Epidermal melanocyte (primary cell): ENCODE measurements around the gene C5orf15.

Source experiments
- DNase-seq: peaks from one replicate; pipeline ENCODE4 v3.0.0; 2011; ENCODE audit warnings: low spot score; ENCODE audit not compliant: insufficient read length

Gene C5orf15

GRCh38 chr5:133925269-133925668 lies 43.2 kb downstream of the C5orf15 start:
- DNase-seq, result no peak

DNA sequence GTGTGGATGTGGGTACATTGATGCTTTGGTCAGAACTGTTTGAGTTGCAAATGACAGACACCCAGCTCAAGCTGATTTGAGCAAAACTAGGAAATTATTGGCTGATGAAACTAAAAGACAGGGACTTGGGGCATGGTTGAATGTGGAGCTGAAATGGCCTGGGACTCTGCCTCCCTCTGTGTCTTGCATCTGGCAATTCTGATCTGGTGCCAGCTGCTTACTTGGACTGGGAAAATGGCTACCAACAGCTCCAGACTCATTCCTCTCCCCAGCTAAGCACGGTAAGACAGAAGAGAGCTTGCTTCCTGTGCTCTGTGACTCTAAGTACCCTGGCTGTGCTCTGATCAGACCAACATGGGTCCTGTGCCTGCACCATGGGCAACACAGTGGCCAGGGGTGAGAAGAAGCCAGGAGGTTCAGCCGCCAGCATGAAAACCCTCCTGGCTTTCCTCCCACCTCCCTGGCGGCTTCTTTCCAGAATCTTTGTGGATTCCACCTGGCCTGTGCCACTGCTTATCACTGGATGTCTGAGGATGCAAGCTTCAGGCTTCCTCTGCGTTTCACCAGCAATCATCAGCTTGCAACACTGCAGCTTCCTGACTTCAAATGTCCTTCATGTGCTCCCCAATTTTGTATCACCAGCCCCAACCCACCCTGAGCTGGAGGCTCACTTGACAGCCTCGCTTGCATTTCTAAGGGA lies 44.1 kb downstream of the C5orf15 start:
- no peak for DNase-seq

DNA sequence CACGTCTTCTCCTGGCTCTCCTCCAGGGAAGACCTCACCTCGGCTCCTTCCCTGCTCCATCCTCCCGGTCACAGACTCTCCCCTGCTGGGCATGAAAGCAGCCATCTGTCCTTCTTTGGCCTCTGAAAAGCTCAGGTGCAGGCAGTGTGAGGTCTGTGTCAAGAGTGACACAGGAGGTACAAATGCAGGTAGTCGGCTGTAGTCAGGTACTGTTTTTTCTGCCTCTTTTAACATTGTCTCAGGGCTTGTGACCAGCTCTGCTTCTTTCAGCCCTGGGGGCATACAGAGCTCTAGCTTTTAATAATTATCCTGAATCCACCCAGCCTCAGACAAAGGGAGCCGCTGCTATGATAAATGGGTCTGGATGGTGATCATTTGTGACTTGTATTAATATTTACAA lies 46.4 kb downstream of the C5orf15 start:
- no peak for DNase-seq

DNA sequence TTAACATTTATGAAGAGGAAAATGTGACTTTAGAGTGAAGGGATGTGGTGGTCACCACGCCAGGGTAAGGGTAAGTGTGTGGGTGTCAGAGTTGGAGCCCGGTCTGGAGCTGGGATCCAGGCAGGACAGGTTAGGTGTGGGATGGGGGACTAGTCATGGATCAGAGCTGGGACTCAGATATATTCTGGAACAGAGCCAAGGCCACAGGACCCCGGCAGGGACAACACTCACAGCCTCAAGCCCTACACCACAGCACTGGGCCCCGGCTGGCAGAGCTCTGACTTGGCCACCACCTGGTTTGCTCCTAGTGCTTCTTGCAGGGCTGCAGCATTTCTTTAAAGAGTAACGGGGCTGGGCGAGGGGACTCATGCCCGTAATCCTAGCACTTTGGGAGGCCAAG lies 47.4 kb downstream of the C5orf15 start:
- no peak for DNase-seq

- no peak for DNase-seq
Measured at GRCh38 chr5:133919148-133920136, 49.0 kb downstream of the C5orf15 start.

- no peak for DNase-seq
Measured at GRCh38 chr5:133918731-133919130, 49.7 kb downstream of the C5orf15 start.

DNA sequence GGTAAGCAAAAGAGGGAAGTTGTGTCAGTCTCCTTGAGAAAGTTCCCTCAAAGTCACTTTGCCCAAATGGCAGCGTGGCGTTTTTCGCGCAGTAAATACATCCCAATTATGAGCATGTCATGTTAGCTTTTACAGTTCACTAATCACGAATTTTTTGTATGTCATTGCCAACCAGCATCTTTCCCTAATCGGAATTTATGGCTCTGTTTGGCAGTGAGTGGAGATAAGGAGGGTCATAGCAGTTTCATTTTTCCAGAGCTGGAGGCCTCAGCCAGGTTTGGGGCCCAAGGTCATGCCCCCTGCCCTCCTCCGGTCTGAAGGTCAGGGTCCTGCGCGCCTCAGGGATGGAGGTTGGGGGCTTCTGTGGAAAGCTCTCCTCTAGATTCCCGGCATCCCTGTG lies 50.1 kb downstream of the C5orf15 start:
- DNase-seq, result no peak

DNA sequence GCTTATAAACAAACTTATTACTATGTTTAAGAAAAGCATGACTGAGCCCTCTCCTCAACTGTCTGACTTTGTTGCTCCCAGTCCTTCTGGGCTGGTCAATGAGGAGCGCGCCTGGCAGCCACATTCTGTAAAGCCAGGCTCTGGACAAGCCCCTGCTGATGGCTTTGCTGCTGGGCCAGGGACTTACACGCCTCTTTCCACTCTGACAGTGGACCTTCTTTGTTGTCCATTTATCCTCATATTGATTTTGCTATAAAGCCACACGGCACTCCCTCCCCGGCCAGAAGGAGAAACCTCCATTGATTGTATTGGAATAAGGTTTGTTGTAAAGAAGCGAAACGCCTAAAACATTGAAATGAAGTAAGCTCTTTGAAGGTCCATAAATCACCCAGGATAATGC lies 50.6 kb downstream of the C5orf15 start:
- no peak for DNase-seq

GRCh38 chr5:133916914-133917313 lies 51.5 kb downstream of the C5orf15 start:
- no peak for DNase-seq

GRCh38 chr5:133916479-133916878 lies 51.9 kb downstream of the C5orf15 start:
- no peak for DNase-seq

DNA sequence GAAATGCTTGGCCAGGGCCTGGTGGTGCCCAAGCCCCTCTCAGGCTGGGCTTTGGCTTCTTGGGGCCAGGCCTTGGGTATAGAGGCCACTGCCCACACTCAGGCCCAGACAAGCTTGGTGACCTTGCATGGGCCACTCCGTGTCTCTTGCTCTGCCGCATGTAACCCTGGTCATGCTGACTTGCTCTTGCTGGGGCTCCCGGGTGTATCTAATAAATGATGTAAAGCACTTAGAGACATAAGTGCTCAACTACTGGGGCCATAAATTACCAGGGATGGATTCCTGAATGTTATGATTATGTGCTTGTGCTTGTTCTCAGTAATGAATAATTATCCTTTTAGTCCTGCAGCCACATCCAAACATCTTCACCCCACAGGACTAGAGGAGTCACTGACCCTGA lies 54.0 kb downstream of the C5orf15 start:
- no peak for DNase-seq

DNA sequence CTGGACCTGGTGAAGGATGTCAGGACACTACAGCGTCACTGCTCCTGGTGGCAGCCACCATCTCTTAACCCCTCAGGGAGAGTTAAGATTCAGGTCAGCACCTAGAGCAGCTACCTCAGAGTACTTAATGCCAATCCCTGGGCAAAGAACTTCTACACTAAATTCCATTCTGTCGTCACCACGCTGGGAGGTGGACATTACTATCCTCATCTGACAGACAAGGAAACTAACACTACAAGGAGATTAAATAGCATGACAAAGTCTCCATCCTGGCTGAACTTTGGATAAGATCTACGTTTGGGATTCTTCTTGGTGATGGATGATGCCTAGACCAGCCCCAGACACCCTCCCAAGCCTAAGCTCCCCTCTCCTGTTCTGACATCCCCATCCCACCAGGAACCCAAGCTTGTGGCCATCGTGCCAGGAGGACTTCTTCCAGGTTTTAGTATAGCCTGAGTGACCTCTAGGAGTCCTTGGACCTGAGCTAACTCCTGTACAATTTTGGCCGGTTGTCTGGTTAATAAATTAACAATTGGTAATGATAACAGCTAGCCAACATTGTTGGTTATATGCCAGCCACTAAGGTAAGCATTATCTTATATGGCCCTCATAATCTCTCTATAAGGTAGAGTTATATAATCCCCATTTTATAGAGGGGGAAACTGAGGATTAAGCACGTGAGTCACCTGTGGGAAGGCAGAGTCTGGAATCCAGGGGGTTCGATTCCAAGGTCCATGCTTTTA lies 54.8 kb downstream of the C5orf15 start:
- no peak for DNase-seq

- DNase-seq, result no peak
Measured at GRCh38 chr5:133912951-133913350, 55.5 kb downstream of the C5orf15 start.

DNA sequence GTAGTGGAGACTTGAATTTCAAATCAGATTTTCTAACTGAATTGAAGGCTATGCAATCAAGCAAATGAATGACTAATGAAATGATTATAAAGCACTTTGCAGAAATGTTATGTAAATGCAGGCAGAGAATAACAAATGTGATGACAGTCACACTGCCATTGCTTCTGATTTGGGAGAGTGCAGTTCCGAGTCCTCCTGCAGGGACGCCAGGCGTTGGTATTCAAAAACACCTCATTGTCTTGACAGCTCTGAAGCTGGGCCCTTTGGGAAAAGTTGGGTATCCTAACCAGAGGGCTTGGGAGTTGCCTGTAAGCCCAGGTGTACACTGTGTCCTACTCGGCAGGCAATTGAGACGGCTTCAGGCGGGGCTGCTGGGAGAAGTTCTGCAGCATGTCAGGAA lies 57.9 kb downstream of the C5orf15 start:
- no peak for DNase-seq

GRCh38 chr5:133909603-133910002 lies 58.8 kb downstream of the C5orf15 start:
- no peak for DNase-seq

DNA sequence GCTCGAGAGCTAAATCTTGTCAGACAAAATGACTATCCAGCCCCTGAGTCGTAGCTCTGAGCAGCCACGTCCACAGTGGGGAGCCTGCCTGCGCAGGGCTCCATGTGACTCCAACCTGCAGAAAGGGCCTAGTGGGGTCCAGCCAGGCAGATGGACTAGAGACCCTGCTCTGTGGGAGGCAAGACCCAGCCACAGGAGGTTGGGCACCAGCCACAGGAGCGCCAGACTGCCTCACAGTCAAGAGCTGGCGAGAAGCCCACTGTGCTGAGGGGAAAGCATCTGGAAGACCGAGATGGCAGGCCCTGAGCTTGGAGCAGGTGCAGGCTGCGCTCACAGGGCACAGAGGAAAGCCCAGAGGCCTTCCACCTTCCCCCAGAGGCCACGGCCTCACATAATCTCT lies 61.4 kb downstream of the C5orf15 start:
- no peak for DNase-seq

DNA sequence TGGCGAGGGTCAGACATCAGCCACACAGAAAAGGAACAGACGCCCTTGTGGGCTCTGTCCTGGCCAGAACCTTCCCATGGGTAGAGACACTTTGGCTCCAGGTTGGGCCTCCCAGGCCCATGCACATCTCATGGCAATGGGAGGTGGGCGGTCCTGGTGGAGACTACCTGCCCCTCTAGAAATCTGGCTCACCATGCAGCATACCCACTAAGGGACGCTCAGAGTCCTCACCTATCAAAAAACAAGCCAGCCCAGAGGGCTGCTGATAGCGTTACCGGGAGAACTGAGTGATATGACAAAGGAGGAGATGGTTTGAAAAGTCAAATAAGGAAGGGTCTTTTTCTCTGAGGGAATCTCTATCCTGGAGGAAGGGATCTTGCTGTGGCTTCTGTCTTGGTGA lies 62.1 kb downstream of the C5orf15 start:
- DNase-seq, result no peak
